Measurements from ENCODE around the gene STARD9.

Gene STARD9

GRCh38 chr15:42728560-42728959, 153.2 kb downstream of the STARD9 start:
- no peak for DNase-seq (ENCODE audit: low read depth in 1 of 2, low spot score in 1 of 2)

DNA sequence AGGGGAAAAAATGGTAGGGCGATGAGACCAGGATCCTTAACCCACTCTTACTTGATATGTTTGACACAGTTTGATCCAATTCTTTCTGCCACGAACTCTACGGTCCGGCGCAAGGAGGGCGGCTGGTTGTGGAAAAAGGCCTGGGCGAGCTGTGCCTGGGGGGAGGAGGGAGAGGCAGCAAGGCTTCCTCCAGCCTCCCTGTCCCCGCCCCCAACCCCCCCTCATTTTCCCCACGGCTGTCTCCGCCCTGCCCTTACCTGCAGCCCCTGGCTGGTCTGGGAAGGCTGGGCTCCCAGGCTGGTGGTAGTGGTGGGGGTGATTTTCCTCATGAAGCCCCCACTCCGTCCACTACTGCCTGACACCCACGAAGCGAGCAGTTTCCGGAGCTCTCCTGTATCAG, 153.6 kb downstream of the STARD9 start:
- no peak for DNase-seq (ENCODE audit: low read depth in 1 of 2, low spot score in 1 of 2)

GRCh38 chr15:42729409-42729808, 154.0 kb downstream of the STARD9 start:
- DNase-seq (ENCODE audit: low read depth in 1 of 2, low spot score in 1 of 2) = no peak

DNA sequence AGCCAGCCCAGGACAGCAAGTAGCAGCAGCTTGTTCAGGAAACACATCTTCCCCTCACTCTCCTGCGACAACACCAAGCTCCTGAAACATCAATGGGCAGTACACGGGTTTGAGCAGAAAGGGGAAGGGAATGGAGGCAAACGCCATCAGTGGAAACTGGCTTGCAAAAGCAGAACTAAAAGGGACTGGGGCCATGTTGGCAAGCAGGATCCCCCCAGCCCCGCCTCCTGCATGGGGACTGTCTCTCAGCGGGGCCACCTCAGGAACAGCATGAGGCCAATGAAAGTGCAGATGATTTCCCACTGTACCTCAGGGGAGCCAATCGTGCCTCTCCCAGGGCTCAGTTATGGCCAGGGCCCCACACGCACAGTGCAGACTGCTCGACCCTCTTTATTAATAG, 154.7 kb downstream of the STARD9 start:
- DNase-seq (ENCODE audit: low read depth in 1 of 2, low spot score in 1 of 2) = no peak

- DNase-seq (ENCODE audit: low read depth in 1 of 2, low spot score in 1 of 2) = no peak
Measured at GRCh38 chr15:42730536-42730935, 155.1 kb downstream of the STARD9 start.

DNA sequence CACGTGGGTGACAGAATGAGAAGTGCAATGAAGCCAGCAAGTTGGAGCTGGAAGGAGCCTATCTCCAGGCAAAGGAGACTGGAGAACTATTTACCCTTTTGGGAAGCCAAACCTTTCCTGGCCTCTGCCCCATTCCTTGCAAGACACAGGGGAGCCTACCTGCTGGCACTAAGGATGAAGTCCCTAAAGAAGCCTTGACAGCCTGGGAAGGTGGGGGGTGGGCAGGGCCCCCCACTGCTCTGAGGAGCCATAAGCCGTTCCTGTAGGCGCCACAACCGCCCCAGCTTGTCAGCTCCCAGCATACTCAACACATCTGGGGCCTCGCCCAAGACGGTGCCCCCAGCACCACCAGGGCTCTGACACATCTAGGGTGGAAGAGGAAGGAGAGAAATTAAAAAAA, 156.1 kb downstream of the STARD9 start:
- DNase-seq (ENCODE audit: low read depth in 1 of 2, low spot score in 1 of 2) = no peak

- DNase-seq (ENCODE audit: low read depth in 1 of 2, low spot score in 1 of 2) = no peak
Measured at GRCh38 chr15:42732095-42732827, 156.9 kb downstream of the STARD9 start.

DNA sequence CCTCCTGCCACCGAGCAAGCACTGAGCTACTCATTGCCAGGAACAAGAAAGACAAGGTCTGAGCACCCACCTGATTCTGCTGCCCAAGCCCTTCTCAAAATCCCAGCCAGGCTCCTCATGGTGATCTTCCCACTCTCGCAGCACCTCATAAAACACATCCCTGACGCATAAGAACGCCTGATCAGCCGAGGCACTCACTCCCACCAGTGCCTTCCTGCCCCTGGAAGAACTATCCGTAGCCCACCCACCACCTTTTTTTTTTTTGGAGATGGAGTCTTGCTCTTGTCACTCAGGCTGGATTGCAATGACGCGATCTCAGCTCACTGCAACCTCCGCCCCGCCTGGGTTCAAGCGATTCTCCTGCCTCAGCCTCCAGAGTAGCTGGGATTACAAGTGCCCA, 157.6 kb downstream of the STARD9 start:
- DNase-seq (ENCODE audit: low read depth in 1 of 2, low spot score in 1 of 2) = no peak

- DNase-seq (ENCODE audit: low read depth in 1 of 2, low spot score in 1 of 2) = no peak
Measured at GRCh38 chr15:42734076-42734672, 158.8 kb downstream of the STARD9 start.

DNA sequence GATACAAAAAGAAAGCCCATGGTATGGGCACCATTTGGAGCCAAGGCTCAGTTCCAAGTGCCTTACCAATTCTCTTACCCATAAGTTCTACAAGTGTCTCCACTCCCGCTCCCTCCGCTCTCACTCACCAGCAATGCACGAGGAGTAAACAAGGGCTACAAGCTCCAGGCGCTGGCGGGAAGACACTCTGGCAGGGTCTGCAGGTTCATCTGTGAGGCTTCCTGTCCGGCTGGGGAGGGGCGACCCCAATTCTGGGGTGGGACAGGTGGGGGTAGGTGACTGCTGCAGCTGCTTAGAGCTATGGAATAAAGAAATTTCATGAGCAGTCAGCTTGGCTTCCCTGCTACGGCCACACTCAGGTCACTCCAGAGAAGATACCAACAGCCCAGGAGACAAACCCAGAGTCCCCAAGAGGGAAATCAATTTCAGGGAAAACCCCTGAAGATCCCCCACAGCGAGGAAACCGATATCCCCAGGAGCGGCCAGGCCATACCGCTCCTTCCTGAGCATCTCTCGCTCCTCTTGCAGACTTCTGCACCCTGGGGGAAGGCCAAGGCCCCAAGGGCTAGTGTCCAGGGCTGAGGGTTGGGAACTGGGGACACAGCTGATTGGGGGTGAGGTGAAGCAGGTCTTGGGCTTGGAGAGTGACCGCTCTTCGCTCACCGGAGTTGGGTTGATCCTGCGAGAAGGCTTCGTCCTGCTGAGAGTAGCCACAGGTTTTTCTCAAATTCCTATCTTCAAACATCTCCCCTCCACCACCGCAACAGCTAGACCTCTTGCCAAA, 160.2 kb downstream of the STARD9 start:
- DNase-seq (ENCODE audit: low read depth in 1 of 2, low spot score in 1 of 2) = no peak

DNA sequence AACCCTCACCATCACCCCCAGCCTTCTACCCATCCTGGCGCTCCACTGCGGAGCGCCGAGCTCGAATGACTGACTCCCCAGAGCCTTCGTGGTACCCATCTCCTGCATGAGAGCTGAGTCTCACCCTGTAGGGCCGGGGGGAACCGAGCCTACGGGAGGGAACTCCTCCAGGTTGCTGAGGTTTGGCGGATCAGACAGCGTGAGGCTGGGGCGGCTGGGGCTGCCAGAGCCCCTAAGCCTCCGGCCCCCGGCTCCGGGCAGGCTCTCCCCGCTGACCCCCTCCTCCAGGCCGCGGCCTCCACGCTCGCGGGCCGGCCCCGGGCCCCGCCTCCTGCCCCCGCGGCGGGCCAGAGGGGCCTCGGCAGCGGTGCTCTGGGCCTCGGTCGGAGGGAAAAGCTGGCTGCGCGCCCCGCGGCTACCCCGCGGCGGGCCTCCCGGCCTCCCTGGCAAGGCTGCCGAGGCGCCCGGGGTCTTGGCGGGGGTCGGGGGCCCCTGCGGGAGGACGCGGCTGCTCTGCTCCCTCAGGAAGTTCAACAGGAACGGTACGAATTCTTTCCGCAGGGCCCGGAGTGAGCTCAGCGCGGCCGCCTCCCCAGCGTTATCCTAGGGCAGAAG, 160.9 kb downstream of the STARD9 start:
- DNase-seq (ENCODE audit: low read depth in 1 of 2, low spot score in 1 of 2) = peak in 1 of 2 donors; percentile 3

DNA sequence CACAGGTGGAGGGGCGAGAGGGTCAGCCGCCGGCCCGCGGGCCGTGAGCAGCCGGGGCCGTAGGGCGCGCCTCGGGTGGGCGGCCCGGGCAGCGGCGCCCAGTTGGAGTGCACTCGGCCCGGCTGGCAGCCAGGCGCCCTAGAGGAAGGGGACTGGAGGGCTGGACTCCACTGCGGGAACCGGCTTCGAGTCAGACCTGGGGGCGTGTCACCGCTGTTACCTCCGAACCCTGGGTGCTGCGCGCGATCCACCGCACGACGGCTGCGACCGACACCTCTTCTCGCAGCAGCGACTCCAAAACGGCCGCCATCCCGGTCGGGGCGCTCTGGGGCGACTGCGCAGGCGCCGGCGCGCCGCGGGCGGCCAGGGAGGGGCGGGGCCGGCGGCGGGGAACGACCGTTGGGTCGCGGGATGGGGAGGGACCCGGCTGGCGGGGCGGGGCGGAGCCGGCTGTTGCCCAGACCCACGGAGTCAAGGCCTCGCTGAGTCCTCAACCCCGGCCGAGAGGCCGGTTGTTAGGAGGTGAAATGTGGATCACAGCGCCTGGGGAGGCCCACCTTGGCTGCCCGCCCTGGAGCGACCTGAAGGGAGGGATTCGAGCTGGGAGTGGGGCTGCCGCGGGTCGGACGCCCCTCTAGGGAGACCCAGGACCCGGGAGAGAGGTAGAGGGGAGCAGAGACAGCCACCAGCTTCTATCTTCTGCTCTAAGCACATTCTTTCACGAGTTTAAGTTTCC, 161.6 kb downstream of the STARD9 start, which contains the start of gene CDAN1:
TSS of gene CDAN1 (minus strand) at position 336 of the 736 bp plus-strand sequence. CDS start at position 310, 26 bp downstream.
- peak; percentile 90 to 95 for DNase-seq (ENCODE audit: low read depth in 1 of 2, low spot score in 1 of 2)

GRCh38 chr15:42737529-42738328, 162.3 kb downstream of the STARD9 start:
- DNase-seq (ENCODE audit: low read depth in 1 of 2, low spot score in 1 of 2) = no peak

DNA sequence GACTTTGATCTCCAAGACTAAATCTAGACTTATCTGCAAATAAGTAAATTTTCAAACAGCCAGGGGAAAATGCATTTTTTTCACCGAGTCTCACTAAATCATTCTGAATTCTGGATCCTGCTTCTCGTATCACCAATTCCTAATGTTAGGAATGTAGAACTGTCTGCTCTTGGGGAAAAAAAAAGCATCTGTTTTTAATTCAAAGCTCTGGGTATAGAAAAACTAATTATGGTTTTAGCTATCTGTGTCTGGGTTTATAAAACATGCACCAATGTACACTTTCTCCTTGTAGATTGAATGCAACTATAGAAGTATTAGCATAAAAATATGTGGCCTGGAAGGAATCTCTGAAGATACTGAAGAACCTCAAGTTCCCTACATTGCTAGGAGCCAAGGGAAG, 166.3 kb downstream of the STARD9 start:
- no peak for DNase-seq (ENCODE audit: low read depth in 1 of 2, low spot score in 1 of 2)

DNA sequence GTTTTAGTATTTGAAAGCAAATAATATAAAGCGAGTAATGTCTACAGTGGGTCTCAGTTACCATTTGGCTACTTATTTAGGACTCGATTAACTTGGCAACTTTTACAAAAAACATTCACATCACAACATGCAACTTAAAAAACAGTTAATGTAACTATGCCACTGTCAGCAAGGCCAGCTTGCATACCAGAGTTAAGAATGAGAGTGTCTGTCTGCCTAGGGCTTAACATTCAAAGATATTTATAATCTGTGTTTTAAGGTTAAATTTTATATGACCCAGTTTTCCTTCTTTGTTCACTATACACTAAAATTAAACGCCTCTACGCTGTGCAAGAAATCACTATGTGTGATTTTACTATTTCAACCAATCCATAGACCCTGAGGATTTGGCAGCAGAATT, 166.7 kb downstream of the STARD9 start:
- no peak for DNase-seq (ENCODE audit: low read depth in 1 of 2, low spot score in 1 of 2)

GRCh38 chr15:42744195-42744594, 168.8 kb downstream of the STARD9 start:
- DNase-seq (ENCODE audit: low read depth in 1 of 2, low spot score in 1 of 2) = no peak

GRCh38 chr15:42749266-42749665, 173.9 kb downstream of the STARD9 start:
- DNase-seq (ENCODE audit: low read depth in 1 of 2, low spot score in 1 of 2) = no peak

GRCh38 chr15:42750306-42750705, 174.9 kb downstream of the STARD9 start:
- no peak for DNase-seq (ENCODE audit: low read depth in 1 of 2, low spot score in 1 of 2)

DNA sequence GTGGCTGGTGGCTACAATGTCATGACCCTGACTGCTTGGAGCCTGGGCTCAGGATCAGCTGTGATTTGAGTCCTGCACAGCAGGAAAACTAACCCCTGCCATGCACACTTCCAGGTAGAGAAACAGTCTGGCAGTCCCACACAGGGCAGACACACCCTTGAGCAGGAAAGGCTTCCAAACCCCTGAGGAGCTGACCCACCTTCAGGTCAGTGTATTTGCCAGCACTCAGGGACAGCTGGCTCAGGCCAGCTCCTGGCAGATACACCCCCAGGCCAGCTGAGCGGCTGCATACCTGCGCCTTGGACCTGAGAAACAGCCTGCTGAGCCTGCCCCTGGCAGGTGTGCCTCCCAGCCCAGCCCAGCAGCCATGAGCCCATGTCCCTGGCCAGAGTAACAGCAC, 183.7 kb downstream of the STARD9 start:
- DNase-seq (ENCODE audit: low read depth in 1 of 2, low spot score in 1 of 2) = no peak

GRCh38 chr15:42760759-42761158, 185.4 kb downstream of the STARD9 start:
- no peak for DNase-seq (ENCODE audit: low read depth in 1 of 2, low spot score in 1 of 2)
